ENCODE measurements around the gene RPS6KA2. TPM values are rescaled to one million over a fixed set of nuclear protein-coding genes. Genes with fewer than 3 reads are reported as not detected.
A peak's percentile ranks its signal among the peaks of the same experiment; 100 is the strongest.

The RPS6KA2 gene
- total RNA-seq, 4 donors from 2014 or later = 55.4 to 119 (median 76.4) TPM

- H3K4me3 ChIP-seq = no peak overlapping the region
- H3K36me3 ChIP-seq = peaks cover 0 to 62% of the 10 kb centered on the region in 2 donors
- WGBS, 2 donors (ENCODE audit: low coverage in 1 of 2) = 95% methylated on average over 8 of the region's 23 CpGs; no CpG with 5 or more reads in 1 of the 2 donors
- H3K9me3 ChIP-seq = no peaks in the 10 kb centered on the region
- no peaks in the 10 kb centered on the region for H3K27me3 ChIP-seq
- H3K4me1 ChIP-seq = peaks cover 0 to 13% (median 2%) of the 10 kb centered on the region in 3 donors
- no peak overlapping the region for H3K27ac ChIP-seq
- no peak for ATAC-seq
- TF ChIP-seq CTCF (IDR thresholded peaks at IDR 0.05) = no peak
- no peak for TF ChIP-seq POLR2AphosphoS5 (IDR thresholded peaks at IDR 0.05)
- no peak for TF ChIP-seq POLR2A (IDR thresholded peaks at IDR 0.05)
- no peak for TF ChIP-seq EP300 (IDR thresholded peaks at IDR 0.05)
Observed at GRCh38 chr6:166470863-166471410, 156.1 kb downstream of the RPS6KA2 start.

GRCh38 chr6:166470029-166470862, 156.8 kb downstream of the RPS6KA2 start:
- H3K36me3 ChIP-seq = peaks cover 0 to 66% of the 10 kb centered on the region in 2 donors
- no peak for ATAC-seq
- H3K4me1 ChIP-seq = peaks cover 0 to 20% (median 2%) of the 10 kb centered on the region in 3 donors
- H3K4me3 ChIP-seq = no peak overlapping the region
- 77 to 89% methylated on average over 5 to 16 of the region's 20 CpGs for WGBS, 2 donors (ENCODE audit: low coverage in 1 of 2)
- no peak for TF ChIP-seq CTCF (IDR thresholded peaks at IDR 0.05)
- TF ChIP-seq POLR2A (IDR thresholded peaks at IDR 0.05) = no peak
- no peak for TF ChIP-seq POLR2AphosphoS5 (IDR thresholded peaks at IDR 0.05)
- no peak for TF ChIP-seq EP300 (IDR thresholded peaks at IDR 0.05)
- H3K27me3 ChIP-seq = no peaks in the 10 kb centered on the region
- no peaks in the 10 kb centered on the region for H3K9me3 ChIP-seq
- H3K27ac ChIP-seq = no peak overlapping the region

GRCh38 chr6:166469426-166469961, 157.6 kb downstream of the RPS6KA2 start:
- 80 to 100% methylated on average over 2 to 3 of the region's 14 CpGs for WGBS, 2 donors (ENCODE audit: low coverage in 1 of 2)
- Histone ChIP-seq H3K27me3 (no peaks in the 10 kb centered on the region), H3K27ac (no peak overlapping the region), H3K4me1 (peaks cover 0 to 20% (median 2%) of the 10 kb centered on the region in 3 donors), H3K9me3 (no peaks in the 10 kb centered on the region), H3K36me3 (peaks cover 0 to 73% of the 10 kb centered on the region in 2 donors), H3K4me3 (no peak overlapping the region)
- no peak for ATAC-seq
- TF ChIP-seq EP300 (IDR thresholded peaks at IDR 0.05) (no peak), CTCF (IDR thresholded peaks at IDR 0.05) (no peak), POLR2A (IDR thresholded peaks at IDR 0.05) (no peak), POLR2AphosphoS5 (IDR thresholded peaks at IDR 0.05) (no peak)

- peaks cover 0 to 84% of the 10 kb centered on the region in 2 donors for H3K36me3 ChIP-seq
- 91 to 96% methylated on average over 4 to 7 of the region's 9 CpGs for WGBS, 2 donors (ENCODE audit: low coverage in 1 of 2)
Observed at GRCh38 chr6:166467436-166468000, 159.5 kb downstream of the RPS6KA2 start.

More at GRCh38 chr6:166467436-166468000, 159.5 kb downstream of the RPS6KA2 start:
- Histone ChIP-seq H3K27me3 (no peaks in the 10 kb centered on the region), H3K9me3 (no peaks in the 10 kb centered on the region), H3K4me1 (peaks cover 0 to 20% (median 2%) of the 10 kb centered on the region in 3 donors), H3K4me3 (no peak overlapping the region), H3K27ac (peak overlapping the region in 1 of 4 donors; percentile 84)
- no peak for ATAC-seq
- TF ChIP-seq POLR2A (IDR thresholded peaks at IDR 0.05) (no peak), CTCF (IDR thresholded peaks at IDR 0.05) (no peak), POLR2AphosphoS5 (IDR thresholded peaks at IDR 0.05) (no peak), EP300 (IDR thresholded peaks at IDR 0.05) (no peak)

Data from gastroesophageal sphincter (tissue), 4 donors.